HG03565 (cell line): ENCODE data around the gene MYH7B.

Experiments used
- ATAC-seq: cut with Tn5 transposase; IDR thresholded peaks from one replicate; pipeline ENCODE4 v1.9.1; 2021; ENCODE audit warnings: mild to moderate bottlenecking, moderate library complexity; ENCODE audit not compliant: unreplicated experiment

Gene MYH7B

GRCh38 chr20:34974246-34974645, 18.6 kb downstream of the MYH7B start:
- ATAC-seq, result no peak

- no peak for ATAC-seq
Observed at GRCh38 chr20:34976286-34976685, 20.6 kb downstream of the MYH7B start.

DNA sequence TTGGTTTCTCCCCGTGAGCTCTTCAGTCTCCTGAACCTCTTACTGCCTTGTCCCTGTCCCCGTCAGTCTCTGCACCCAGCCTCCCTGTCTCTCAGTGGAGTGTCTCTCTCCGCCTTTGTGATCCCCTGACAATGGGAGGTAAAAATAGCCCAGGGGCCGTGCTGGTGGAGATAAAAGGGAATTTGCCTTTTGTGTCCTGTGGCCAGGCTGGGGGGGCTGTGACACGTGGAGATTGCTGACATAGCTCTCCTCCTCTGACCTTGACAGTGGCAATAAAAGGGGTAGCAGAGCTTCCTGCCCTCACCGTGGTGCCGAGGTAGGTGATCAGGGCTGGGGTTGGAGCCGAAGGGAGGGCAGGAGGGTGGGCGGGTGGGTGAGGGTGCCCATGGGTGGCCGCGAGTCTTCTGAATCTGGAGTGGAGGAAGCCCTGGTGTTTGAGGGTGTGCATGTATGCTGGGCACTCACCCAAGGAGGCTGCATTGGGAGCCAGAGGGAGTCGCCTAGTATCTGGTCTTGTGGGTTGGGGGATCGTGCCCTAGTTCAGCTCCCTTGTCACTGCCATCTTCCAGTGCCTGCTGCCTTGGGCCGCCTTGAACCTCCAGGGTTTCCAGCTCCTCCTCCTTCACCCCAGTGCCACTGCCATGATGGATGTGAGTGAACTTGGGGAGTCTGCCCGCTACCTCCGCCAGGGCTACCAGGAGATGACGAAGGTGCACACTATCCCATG, 21.9 kb downstream of the MYH7B start:
- ATAC-seq, result no peak

DNA sequence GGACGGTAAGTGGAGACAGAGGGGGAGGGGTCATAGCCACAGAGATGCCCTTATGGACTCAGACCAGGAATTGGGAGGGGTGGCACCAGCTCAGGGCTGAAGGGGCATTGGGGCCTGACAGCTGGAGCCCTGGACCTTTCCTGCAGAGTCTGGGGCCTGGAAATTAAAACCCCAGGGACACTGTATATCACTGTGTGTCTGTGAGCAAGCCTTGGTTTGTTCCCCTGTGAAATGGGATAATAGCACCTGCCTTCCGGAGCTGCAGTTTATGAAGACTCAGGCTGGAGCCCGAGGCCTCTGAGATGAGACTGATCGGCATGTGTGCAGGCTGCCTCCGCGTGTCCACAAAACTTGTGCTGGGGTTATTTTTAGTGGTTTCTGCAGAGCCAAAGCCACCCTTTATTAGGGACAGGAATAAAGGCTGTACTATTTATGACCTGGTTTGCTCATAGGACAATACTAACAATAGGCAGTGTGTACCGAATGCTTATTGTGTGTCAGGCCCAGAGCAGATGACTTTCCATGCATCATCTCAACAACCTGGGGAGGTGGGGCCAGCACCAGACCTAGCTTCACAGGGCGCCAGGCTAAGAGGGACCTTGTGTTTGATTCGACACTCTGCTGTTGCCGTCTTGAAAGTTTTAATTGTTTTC, 22.6 kb downstream of the MYH7B start:
- ATAC-seq, result no peak

DNA sequence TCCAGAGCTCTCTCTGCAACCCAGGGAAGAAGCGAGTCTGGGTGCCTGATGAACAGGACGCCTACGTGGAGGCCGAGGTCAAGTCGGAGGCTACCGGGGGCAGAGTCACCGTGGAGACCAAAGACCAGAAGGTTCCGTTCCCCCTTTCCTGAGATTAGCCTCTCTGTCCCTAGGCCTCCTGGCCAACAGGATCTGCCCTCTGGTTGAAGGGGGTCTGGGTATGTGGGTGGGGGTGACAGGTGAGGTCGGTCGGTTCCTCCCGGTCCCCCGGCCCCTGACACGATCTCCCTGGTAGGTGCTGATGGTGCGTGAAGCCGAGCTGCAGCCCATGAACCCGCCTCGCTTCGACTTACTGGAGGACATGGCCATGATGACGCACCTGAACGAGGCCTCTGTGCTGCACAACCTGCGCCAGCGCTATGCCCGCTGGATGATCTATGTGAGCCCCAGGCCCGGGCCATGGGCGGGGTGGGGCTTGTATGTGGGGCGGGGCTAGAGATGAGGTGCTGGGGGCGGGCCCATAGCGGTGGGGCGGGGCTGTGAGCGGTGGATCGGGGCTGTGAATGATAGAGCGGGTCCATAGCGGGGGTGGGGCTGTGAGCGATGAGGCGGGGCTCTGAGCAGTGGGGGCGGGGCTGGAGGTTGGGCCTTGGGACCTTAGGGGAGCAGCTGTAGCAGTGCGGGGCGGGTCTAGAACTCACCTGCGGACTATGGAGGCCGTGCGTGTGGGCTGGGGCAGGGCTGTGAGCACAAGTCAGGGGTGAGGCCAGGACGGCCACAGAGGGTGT, 23.9 kb downstream of the MYH7B start:
- no peak for ATAC-seq

- no peak for ATAC-seq
Observed at GRCh38 chr20:34980543-34981233, 25.0 kb downstream of the MYH7B start.

DNA sequence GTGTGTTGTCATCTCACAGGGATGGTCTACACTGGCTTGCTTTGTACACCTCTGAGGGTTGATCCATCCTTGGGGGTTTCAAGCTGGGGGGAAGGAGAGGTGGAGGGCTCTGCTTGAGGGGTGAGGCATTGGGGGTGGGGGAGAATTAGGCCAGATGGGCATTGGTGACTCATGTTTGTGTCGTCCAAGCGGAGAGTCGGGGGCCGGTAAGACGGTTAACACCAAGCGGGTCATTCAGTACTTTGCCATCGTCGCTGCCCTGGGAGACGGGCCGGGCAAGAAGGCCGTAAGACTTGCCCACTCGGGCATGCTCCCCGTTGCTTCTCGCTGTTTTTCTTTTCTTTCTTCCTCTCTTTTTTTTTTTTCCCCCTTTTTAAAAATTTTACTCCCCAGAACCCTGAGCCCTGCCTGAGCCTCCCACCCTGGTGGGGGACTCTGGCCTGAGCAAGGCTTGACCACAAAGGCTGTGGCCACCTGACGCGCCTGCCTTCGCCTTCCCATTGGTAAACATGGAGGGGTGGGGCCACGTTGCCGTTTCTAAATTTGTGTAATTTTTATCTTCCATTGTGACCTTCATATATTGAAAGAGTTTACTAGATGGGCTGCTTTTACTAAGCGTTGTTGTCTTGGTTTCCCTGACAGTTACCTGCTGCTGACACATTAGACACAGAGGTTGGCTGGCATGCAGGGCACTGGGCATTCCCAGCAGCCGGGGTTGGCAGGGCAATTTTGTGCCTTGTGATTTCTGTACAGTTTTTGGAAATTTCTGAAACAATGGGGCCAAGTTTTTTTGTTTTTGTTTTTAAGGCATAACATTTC, 26.8 kb downstream of the MYH7B start:
- ATAC-seq, result no peak

GRCh38 chr20:34983089-34983820, 27.6 kb downstream of the MYH7B start:
- no peak for ATAC-seq

GRCh38 chr20:34983995-34984735, 28.5 kb downstream of the MYH7B start:
- no peak for ATAC-seq

GRCh38 chr20:34984756-34985261, 29.1 kb downstream of the MYH7B start:
- ATAC-seq, result no peak

DNA sequence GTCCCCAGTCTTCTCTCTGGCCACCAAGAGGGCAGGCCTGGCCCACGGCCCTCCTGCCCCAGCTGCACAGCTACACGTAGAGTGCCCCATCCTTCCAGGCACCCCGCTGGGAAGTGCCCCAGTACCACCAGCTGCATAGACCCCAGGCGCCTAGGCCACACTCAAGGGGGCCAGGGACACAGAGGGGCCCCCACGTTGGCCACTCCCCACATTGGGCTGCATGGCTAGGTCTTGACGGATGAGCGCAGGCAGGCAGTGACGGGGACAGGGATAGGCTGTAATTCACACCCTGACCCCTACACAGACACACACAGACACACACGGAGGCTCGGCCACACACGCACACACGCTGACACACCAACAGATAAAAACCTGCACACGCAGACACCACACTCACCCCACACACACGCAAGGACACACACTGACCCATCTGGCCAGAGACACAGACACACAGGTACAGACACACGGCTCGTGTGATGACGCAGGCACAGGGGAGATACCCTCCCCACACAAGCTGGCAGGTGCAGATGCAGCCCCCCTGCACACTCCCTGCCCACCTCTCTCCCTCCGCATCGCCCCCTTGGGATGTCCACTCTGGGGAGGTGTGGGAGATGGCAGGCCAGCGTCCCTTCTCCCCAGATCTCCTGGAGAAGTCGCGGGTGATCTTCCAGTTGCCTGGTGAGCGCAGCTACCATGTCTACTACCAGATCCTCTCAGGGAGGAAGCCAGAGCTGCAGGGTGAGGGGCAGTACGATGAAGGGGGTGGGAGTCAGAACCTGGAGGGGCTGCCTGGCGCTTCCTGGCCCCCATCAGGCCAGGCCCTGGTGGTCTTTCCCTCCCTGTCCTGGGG, 30.0 kb downstream of the MYH7B start:
- ATAC-seq, result no peak

DNA sequence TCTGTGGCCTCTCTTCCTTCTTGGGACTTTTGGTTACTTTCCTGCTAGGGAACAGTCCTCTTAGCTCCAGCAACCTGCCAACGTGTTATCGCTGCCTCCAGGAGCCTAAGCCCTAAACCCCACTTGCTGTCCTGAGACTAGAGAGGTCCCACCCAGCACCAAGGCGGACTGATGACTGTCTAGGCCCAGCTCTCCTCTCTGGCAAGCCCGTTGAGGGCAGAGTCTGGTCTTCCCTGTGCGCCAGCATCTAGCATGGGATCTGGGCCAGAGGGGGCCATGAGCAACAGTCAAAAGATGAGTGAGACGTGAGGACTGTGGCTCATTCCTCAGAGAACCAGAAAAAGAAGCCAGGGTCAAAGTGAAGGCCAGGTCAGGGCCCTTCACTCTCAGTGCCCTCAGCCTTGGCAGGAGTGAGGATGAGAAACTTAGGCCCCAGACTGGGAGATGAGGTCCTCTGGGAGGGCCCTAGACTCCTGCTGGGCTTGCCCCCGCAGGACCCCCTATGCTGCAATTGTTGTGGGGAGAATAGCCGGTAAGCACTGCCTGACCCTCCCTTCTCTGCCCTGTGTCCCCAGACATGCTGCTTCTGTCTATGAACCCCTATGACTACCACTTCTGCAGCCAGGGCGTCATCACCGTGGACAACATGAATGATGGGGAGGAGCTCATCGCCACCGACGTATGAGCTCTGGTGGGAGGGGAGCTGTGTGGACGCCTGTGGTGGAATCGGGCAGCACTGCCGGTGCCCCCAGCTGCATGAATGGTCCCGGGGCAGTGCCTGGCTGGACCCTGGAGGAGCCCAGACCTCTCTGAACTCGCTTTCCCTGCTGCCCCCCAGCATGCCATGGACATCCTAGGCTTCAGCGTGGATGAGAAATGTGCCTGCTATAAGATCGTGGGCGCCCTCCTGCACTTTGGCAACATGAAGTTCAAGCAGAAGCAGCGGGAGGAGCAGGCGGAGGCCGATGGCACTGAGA, 30.9 kb downstream of the MYH7B start:
- no peak for ATAC-seq

DNA sequence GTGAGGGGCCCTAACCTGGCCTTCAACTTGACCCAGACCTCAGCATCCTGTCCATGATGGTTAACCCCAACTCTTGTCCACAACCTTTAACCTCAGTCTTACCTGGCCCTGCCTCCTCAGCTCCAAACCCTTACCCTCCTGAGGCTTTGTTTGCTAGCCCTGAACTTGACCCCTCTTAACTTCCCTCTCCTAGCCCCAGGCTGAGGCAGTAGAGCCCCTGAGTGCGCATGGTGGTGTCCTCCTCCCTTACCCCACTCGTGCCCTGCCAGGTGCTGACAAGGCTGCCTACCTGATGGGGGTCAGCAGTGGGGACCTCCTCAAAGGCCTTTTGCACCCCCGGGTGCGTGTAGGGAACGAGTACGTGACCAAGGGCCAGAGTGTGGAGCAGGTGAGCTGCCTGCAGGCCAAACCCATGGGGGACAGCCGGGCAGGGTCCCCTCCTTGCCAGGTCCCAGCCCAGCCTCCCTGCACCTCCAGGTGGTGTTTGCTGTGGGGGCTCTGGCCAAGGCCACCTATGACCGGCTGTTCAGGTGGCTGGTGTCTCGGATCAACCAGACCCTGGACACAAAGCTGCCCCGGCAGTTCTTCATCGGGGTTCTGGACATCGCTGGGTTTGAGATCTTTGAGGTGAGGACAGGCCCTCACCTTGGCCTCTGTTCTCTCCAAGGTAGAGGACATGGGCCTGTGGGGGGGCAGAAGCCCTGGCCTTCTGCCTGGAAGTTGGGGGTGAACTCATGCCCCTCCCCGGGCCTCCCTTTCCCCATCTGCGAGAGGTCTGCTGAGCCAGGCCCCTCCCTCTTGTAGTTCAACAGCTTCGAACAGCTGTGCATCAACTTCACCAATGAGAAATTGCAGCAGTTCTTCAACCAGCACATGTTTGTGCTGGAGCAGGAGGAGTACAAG, 31.9 kb downstream of the MYH7B start:
- ATAC-seq, result no peak

DNA sequence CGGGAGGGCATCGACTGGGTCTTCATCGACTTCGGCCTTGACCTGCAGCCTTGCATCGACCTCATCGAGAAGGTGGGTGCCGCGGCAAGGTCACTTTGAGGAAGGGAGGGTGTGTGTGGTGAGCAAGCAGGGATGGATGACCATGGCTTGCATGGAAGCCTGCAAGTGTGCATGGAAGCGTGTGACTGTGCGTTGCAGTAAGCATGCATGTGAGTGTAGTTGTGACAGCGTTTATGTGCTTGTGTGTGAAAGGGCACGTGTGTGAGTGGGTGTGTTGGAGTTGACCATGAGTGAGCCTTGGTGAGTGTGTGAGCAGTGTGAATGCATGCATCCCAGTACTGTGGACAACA, 32.5 kb downstream of the MYH7B start:
- ATAC-seq, result no peak

DNA sequence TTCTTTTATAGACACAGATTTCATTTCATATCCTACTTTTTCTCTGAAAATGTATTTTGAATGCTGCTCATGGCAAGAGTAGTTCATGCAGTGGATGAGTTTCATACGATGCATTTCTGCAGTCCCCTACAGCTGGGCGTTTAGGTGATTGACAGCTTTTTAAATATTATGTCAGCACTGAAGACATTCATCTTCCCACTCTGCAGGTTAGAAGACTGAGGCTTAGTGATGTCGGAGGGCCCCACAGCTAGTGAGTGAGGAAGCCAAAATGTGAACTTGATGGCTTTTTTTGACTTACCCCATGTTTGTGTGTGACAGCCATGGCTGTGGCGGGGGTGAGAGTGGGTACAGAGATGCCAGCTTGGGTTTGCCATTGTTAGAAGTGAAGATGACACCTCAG, 33.5 kb downstream of the MYH7B start:
- ATAC-seq, result no peak

DNA sequence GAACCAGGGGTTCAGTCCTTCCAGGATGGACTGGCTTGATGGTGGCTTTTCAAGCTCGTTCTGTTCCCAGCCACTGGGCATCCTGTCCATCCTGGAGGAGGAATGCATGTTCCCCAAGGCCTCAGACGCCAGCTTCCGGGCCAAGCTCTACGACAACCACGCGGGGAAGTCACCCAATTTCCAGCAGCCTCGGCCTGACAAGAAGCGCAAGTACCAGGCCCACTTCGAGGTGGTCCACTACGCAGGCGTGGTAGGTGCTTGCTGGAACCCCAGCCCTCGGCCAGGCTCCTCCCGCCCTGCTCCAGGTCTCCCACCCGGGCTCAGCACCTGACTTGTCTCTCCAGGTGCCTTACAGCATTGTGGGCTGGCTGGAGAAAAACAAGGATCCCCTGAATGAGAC, 34.0 kb downstream of the MYH7B start:
- no peak for ATAC-seq
